Lower leg skin (tissue), 3 donors: ENCODE measurements around the gene FSTL5.

Source experiments
- CTCF ChIP-seq, 3 donors: fragments of 450-650 bp; IDR thresholded peaks; one replicate each; pipeline ENCODE4 v1.5.1; 2016; ENCODE audit warnings: antibody characterized with exemption in 3 of 3, mild to moderate bottlenecking in 3 of 3, moderate library complexity in 2 of 3
- POLR2A ChIP-seq, 2 donors: fragments of 450-650 bp; IDR thresholded peaks; one replicate each; pipeline ENCODE4 v1.6.1; 2016 to 2017; ENCODE audit warnings: antibody characterized with exemption in 2 of 2, mild to moderate bottlenecking in 1 of 2, moderate library complexity in 1 of 2

- no peak for TF ChIP-seq POLR2A (IDR thresholded peaks at IDR 0.05)
- TF ChIP-seq CTCF (IDR thresholded peaks at IDR 0.05) = no peak
Observed at GRCh38 chr4:162139412-162139811, 24.4 kb downstream of the FSTL5 start.
